GM21717 (cell line): ENCODE data around the gene RDH8.
"Not testable (repeated sequence)": the region's sequence is repeated elsewhere in the genome, so short reads cannot be mapped to it uniquely, and the experiment has no call there.

Source experiments
- ATAC-seq: cut with Tn5 transposase; IDR thresholded peaks from one replicate; pipeline ENCODE4 v1.9.1; 2021; ENCODE audit warnings: mild to moderate bottlenecking, moderate library complexity; ENCODE audit not compliant: unreplicated experiment

The RDH8 gene

GRCh38 chr19:10004617-10005016, 8.7 kb upstream of the RDH8 start:
- ATAC-seq, result no peak

GRCh38 chr19:10005632-10006334, 7.5 kb upstream of the RDH8 start:
- ATAC-seq, result no peak

GRCh38 chr19:10006335-10006708, 7.0 kb upstream of the RDH8 start:
- no peak for ATAC-seq

GRCh38 chr19:10006752-10007323, 6.4 kb upstream of the RDH8 start:
- no peak for ATAC-seq

GRCh38 chr19:10007371-10008183, 5.7 kb upstream of the RDH8 start:
- ATAC-seq, result no peak

- no peak for ATAC-seq
Measured at GRCh38 chr19:10008184-10008765, 5.0 kb upstream of the RDH8 start.

- no peak for ATAC-seq
Measured at GRCh38 chr19:10009714-10010224, 3.5 kb upstream of the RDH8 start.

- no peak for ATAC-seq
Measured at GRCh38 chr19:10010247-10010691, 3.0 kb upstream of the RDH8 start, which contains the start of gene COL5A3. Gene COL5A3 (minus strand): TSS chr19:10010504. CDS start chr19:10010385, 119 bp downstream.

GRCh38 chr19:10010939-10011338, 2.3 kb upstream of the RDH8 start:
- ATAC-seq, result no peak

GRCh38 chr19:10011974-10012373, 1.3 kb upstream of the RDH8 start:
- no peak for ATAC-seq

- ATAC-seq, result no peak
Measured at GRCh38 chr19:10013834-10014618, 743 bp downstream of the RDH8 start.

- ATAC-seq, result no peak
Measured at GRCh38 chr19:10018263-10018662, 5.0 kb downstream of the RDH8 start.

GRCh38 chr19:10018786-10019185, 5.5 kb downstream of the RDH8 start:
- ATAC-seq, result no peak

GRCh38 chr19:10019246-10019645, 6.0 kb downstream of the RDH8 start:
- ATAC-seq, result no peak

- no peak for ATAC-seq
Measured at GRCh38 chr19:10020851-10021250, 7.6 kb downstream of the RDH8 start.

- no peak for ATAC-seq
Measured at GRCh38 chr19:10021446-10021845, 8.2 kb downstream of the RDH8 start.

- ATAC-seq, result no peak
Measured at GRCh38 chr19:10021863-10022262, 8.6 kb downstream of the RDH8 start.

GRCh38 chr19:10023096-10023495, 9.8 kb downstream of the RDH8 start:
- not testable (repeated sequence) for ATAC-seq

- no peak for ATAC-seq
Measured at GRCh38 chr19:10026744-10027143, 13.5 kb downstream of the RDH8 start.
